Dermis microvascular lymphatic vessel endothelial cell (primary cell): ENCODE data around the gene TMEM101. TPM values are rescaled to one million over a fixed set of nuclear protein-coding genes. Genes with fewer than 3 reads are reported as not detected.
"Not testable (repeated sequence)": the region's sequence is repeated elsewhere in the genome, so short reads cannot be mapped to it uniquely, and the experiment has no call there.

ENCODE experiments used
- DNase-seq, 2 donors: peaks; one replicate each; pipeline versions ENCODE4 v3.0.0 to v3.0.0-alpha.2; 2010; ENCODE audit warnings: low read depth in 2 of 2
- total RNA-seq: library from RNA; depleted of rRNA; stranded (reverse); fragments of >200 nt; gene quantifications from 2 replicates; pipeline ENCODE4 v1.2.1, GENCODE V29; 2014

The TMEM101 gene
- total RNA-seq, 1 donor from 2014 or later = 89.0 TPM

- DNase-seq = no peak
Measured at GRCh38 chr17:44024271-44024663, 9.5 kb upstream of the TMEM101 start.

GRCh38 chr17:44023545-44024270 lies 8.9 kb upstream of the TMEM101 start:
- no peak for DNase-seq

- DNase-seq = no peak
Measured at GRCh38 chr17:44022246-44022645, 7.5 kb upstream of the TMEM101 start.

- DNase-seq = not testable (repeated sequence)
Measured at GRCh38 chr17:44021227-44021626, 6.5 kb upstream of the TMEM101 start.

- peak in 1 of 2 donors; percentile 68 for DNase-seq
Measured at GRCh38 chr17:44014133-44014436, 678 bp downstream of the TMEM101 start.

- DNase-seq = no peak
Measured at GRCh38 chr17:44012874-44013273, 1.9 kb downstream of the TMEM101 start.

- no peak for DNase-seq
Measured at GRCh38 chr17:44012391-44012790, 2.4 kb downstream of the TMEM101 start.

- no peak for DNase-seq
Measured at GRCh38 chr17:44011876-44012275, 2.9 kb downstream of the TMEM101 start.

GRCh38 chr17:44010966-44011647 lies 3.7 kb downstream of the TMEM101 start:
- DNase-seq = no peak

- no peak for DNase-seq
Measured at GRCh38 chr17:44008205-44008909, 6.4 kb downstream of the TMEM101 start.

GRCh38 chr17:44007346-44008204 lies 7.2 kb downstream of the TMEM101 start:
- no peak for DNase-seq

- peak; percentile 52 to 92 for DNase-seq
Measured at GRCh38 chr17:44006598-44007345, 8.0 kb downstream of the TMEM101 start.

- DNase-seq = no peak
Measured at GRCh38 chr17:44006272-44006597, 8.5 kb downstream of the TMEM101 start.

- peak in 1 of 2 donors; percentile 69 for DNase-seq
Measured at GRCh38 chr17:44005527-44006271, 9.1 kb downstream of the TMEM101 start.

GRCh38 chr17:44004761-44005526 lies 9.8 kb downstream of the TMEM101 start:
- peak in 1 of 2 donors; percentile 40 for DNase-seq

- peak in 1 of 2 donors; percentile 40 for DNase-seq
Measured at GRCh38 chr17:44004077-44004760, 10.5 kb downstream of the TMEM101 start, which contains the start of gene NAGS. Gene NAGS, plus strand, starts transcription at chr17:44004622. Its CDS starts 42 bp downstream, at chr17:44004664.

- peak; percentile 81 to 92 for DNase-seq
Measured at GRCh38 chr17:44002141-44002848, 12.5 kb downstream of the TMEM101 start.

- no peak for DNase-seq
Measured at GRCh38 chr17:44001461-44001920, 13.3 kb downstream of the TMEM101 start.
